ENCODE measurements around the gene GNAZ.
A peak's percentile ranks its signal among the peaks of the same experiment; 100 is the strongest.
"Not testable (repeated sequence)": the region's sequence is repeated elsewhere in the genome, so short reads cannot be mapped to it uniquely, and the experiment has no call there.

The GNAZ gene

DNA sequence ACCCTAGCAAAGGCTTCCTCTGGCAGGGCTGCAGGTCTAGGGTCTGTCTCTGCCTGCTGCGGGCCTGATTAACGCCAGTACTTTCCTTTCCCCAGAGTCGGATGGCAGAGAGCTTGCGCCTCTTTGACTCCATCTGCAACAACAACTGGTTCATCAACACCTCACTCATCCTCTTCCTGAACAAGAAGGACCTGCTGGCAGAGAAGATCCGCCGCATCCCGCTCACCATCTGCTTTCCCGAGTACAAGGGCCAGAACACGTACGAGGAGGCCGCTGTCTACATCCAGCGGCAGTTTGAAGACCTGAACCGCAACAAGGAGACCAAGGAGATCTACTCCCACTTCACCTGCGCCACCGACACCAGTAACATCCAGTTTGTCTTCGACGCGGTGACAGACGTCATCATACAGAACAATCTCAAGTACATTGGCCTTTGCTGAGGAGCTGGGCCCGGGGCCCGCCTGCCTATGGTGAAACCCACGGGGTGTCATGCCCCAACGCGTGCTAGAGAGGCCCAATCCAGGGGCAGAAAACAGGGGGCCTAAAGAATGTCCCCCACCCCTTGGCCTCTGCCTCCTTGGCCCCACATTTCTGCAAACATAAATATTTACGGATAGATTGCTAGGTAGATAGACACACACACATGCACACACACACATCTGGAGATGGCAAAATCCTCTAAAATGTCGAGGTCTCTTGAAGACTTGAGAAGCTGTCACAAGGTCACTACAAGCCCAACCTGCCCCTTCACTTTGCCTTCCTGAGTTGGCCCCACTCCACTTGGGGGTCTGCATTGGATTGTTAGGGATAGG, 52.9 kb downstream of the GNAZ start:
- no peak for FAIRE-seq

DNA sequence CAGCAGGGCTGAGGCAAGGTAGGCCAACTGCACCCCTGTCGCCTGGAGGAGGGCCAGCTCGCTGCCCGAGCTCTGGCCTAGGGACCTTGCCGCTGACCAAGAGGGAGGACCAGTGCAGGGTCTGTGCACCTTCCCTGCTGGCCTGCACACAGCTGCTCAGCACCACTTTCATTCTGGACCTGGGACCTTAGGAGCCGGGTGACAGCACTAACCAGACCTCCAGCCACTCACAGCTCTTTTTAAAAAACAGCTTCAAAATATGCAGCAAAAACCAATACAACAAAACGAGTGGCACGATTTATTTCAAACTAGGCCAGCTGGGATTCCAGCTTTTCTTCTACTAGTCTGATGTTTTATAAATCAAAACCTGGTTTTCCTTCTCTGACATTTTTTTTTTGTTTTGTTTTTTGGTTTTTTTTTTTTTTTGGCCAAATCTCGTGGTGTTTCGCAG, 53.5 kb downstream of the GNAZ start:
- no peak for FAIRE-seq

DNA sequence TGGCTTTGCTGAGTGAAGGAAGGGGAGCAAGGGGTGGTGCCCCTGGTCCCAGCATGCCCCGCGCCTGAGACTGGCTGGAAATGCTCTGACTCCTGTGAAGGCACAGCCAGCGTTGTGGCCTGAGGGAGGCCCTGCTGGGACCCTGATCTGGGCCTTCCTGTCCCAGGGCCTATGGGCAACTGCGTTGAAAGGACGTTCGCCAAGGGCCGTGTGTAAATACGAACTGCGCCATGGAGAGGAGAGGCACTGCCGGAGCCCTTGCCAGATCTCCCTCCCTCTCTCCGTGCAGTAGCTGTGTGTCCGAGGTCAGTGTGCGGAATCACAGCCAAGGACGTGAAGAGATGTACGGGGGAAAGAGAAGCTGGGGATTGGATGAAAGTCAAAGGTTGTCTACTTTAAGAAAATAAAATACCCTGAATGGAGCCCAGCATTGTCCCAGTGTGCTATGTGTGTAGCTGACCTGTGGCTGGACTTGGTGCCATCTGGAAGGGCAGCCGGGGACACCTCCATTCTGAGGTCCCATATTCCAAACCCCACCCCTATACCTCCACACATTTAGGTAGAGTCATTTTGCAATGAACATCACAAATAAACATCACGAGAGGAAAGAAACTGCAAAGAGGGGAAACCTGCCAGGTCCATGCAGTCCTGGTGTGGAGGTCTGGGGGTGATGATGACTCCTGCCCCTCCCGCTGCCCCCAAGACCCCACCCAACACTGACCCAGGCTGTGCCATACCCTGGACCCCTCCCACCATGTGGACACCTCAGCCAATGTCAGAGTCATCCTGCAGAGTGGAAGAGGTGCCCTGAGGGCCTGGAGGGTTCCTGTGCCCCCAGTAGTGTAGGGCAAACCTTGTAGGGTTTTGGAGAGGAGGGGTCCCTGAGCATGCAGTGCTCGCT, 54.5 kb downstream of the GNAZ start:
- no peak for FAIRE-seq

DNA sequence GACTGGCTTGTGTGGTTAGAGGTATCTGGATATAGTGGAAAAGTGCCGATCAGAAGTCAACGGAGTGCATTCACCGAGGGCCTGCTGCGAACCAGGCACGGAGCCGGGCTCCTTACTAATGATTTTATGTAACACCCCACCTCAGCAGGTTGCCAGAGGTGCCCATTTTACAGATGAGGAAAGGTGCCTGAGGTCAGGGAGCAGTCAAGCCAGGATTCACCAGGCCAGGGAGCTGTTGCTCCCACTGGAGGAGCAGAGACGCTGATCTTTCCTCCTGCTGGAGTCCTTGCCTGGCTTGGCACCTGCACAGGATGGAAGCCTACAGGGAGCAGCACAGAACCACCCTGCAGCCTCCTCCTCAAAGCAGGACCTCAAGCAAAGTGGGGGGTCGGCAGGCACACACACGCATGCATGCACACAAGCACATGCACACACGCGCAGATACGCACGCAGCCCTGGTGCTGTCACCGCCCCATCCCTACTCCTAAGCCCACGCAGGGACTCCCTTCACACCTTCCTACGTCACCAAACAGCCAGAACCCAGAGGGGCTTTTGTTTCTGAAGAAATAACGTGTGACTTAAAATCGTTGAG, 55.3 kb downstream of the GNAZ start:
- no peak for FAIRE-seq

DNA sequence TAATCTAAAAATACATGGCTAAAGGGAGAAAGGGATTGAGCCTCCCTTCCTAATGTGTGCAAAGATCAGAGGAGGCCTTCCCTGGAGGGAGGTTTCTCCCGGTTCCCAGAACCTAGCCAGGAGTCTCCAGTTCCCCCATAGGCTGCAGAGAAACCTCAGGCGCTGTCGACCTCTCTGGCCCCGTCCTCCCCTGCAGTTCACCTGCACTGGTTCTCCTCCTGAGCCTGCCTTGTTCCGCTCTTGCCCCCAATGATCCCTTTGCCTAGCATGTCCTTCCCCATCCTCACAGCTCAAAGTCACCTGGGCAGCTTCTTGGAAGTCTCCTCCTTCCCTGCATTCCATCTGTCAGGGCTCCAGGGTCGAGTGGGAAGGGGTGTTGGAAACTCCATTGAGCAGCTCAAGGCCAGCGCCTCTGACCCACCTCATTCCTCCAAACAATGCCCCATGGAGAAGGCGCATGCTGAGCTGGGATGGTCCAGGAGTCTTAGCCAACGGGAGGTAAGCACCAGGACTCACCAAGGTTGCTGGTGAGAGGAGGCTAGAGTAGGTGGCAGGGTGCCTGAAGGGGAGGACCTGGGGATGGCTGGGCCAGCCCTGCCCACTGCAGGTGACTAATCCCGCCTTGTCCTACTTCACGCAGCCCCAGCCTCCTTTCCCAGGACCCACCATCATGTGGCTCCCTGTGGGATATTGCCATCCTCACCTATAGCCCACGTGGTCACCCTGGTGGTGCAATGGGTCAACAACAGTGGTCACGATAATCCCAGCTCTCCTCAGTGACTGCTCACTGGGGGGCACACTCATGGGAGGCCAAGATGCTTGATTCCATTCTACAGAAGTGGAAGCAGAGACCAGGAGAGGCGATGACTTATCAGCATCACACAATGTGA, 56.1 kb downstream of the GNAZ start:
- no peak for FAIRE-seq

DNA sequence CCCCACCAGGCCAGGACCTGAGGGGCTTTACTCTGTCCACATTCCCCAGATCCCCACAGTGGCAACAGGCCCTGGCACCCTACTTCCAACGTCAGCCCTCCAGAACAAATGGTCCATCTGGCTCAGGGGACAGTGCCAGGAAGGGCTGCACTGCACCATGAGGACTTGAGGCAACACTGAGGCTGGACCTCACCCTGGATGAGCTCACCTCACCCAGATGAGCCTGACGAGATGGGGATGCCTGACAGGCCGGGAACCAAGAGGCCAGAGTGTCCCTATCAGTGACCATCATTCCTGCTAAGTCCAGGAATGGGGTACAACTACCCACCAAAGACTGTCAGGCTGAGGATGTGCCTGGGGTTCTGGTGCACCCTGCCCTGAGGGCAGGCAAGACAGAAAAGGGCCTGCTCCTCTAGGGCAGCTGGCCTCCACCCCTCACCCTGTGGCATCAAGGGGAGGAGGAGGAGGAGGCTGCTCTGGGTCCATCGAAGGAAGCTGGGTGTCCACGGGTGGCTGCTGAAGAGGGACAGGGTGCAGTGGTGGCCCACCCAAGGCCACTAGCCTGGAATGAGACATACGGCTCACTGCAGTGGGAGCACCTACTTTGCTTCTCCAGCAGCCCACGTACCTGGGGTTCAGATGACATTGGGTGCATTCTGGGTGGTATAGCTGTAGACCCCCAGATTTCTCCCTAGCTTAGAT, 56.9 kb downstream of the GNAZ start:
- FAIRE-seq: no peak

DNA sequence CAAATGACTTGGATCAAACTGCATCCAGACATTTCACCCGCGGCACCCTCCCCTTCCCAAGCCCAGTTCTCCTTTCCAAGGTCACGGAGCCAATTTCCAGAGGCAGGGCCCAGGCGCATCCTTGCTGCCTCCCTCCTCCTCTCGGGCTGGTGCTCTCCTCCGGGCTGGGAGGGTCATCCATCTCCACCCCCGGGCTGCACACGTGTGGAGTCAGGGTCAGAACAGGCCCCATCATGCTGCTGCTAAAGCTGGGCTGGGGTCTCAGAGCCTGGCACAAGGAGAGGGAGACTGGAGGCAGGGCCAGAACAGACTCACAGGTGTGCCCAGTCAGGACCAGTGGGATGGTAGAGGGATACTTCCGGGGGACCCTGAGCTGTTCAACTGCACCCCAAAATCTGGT, 57.5 kb downstream of the GNAZ start:
- no peak for FAIRE-seq

DNA sequence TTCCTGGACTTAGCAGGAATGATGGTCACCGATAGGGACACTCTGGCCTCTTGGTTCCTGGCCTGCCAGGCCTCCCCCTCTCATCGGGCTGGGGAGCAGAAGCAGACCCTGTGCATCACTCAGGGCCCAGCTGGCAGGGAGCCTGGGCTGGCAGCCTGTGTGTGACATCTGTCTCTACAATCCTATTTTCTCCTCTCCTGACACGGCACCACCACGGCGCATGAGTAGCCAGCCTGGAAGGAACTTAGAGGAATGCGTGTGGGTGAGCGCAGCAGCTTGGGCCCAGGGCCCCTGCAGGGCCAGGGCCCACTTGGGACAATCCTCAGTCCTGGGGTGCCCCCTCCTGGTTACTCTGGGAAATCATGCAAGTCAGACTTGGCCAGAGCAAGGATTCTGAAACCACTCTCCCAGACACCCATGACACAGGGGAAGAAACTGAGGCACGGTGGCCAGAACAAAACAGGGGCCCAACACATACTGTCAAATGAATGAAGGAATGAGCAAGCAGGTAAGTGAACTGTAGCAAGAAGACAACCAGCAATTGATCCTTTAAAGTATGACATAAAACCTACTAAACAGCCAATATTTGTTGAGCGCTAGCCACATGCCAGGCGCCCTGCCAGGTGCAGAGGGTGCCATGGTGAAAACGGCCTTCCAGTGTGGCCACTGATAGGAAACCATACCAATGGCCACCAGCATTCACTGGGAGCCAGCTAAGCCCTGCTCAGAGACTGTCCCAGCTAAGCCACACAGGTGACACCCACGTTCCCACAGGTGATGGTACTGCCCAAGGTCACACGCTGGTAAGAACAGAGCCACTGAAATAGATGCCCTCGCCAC, 58.2 kb downstream of the GNAZ start:
- FAIRE-seq: peak; percentile 55

DNA sequence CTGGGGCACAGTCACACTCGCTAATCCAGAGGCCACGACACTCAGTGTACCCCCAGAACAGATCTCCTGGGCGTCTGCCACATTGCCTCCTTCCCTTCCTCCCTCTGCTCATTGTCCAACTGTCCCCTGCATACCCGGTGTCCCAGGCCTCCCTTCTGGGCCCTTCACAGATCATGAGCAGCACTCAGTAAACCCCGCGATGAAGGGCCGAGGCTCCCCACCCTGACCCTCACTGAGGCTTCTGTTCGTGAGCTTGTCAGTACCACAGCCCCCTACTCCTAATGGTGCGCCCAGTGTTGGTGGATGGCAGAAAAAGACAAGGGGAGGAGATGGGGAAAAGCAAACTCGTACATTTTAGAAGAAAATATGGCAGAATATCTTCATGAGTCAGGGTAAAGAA, 58.8 kb downstream of the GNAZ start:
- FAIRE-seq: no peak

DNA sequence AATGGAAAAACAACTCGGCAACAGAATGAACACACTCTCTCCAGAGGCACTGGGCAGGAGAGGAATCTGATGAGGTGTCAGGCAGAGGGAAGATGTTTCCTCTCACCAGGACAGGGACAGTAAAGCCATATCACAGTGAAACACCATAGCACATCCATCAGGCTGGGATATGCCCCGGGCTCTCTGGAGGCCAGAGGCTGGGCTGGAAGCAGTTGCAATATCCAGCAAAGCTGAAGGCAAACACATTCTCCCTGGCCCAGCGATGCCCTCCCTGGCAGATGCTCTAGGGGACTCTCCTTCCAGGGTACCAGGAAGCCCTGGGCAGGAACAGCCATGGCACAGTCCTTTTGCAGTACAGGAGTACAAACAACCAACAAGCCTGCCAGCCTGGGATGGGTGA, 60.4 kb downstream of the GNAZ start:
- FAIRE-seq: no peak

DNA sequence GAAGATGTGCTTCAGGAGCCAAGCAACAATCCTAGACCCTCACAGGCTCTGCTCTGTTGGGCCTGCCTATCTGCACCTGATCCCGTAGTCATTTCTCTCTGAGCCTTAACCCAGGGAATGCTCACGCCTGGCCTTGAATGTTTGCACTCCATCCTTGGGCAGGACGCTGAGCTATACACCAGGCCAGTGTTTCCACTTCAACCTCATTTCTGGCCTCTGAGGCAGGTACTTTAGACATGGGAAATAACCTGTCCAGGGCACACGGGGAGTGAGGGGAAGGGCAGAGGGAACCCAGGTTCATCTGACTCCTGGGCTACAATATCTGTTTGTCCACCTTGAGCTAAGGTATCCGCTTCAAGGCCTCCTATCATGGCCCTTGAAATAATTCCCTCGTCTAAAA, 61.6 kb downstream of the GNAZ start:
- no peak for FAIRE-seq

DNA sequence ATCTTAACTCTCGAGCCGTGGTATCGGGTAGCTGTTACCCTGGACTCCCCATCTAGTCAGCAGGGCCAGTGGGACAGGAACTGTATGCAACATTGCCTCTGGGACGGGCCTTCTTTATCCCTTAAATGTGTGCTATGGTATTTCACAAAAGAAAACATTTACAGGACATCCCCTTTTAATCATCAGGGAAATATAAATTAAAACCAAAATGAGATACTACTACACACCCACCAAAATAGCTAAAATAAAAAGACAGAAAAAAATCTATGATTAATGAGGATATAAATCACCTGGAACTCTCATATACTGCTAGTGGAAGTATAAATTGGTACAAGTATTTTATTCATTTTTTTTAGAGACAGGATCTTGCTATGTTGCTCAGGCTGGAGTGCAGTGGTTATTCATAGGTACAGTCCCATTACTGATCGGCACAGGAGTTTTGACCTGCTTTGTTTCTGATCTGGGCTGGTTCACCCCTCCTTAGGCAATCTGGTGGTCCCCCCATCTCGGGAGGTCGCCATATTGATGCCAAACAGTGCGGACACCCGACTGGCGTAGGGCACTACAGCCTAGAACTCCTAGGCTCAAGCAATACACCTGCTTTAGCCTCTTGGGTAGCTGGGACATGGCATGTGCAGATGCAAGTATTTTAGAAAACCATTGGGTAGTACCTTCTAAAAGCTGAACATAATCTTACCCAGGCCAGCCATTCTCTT, 62.2 kb downstream of the GNAZ start:
- FAIRE-seq: no peak

DNA sequence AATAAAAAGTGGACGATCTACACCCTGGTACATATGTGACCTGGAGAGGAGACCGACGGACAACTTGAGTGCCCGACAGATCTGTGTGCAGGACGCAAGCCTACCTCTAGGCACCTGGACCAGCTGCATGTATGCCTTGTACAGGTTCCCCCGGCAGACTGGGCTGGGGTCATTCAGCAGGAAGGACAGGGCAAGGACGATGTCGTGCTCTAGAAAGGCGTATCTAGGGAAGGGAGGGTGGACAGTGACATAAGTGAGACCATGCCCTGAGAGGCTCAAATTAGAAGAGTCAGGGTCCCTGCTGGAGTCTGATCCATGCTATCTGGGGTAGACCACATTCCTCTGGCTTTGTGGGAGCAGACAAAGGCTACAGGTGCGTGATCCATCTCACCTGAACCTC, 63.6 kb downstream of the GNAZ start:
- no peak for FAIRE-seq

DNA sequence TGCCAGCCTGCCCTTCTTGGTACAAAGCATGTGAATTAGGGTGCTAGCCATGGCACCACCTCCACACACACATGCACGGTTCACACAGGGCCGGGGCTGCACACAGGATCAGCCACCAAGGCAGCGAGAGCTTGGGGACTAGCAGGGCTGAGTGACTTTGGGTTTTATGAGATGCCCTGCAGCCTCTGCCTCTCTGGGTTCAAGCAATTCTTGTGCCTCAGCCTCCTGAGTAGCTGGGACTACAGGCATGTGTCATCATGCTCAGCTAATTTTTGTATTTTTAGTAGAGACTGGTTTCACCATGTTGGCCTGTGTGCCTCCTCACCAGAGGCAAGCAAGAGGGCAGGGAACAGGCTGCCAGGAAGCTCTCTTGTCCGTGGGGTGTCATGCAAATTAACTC, 66.7 kb downstream of the GNAZ start:
- FAIRE-seq: not testable (repeated sequence)

DNA sequence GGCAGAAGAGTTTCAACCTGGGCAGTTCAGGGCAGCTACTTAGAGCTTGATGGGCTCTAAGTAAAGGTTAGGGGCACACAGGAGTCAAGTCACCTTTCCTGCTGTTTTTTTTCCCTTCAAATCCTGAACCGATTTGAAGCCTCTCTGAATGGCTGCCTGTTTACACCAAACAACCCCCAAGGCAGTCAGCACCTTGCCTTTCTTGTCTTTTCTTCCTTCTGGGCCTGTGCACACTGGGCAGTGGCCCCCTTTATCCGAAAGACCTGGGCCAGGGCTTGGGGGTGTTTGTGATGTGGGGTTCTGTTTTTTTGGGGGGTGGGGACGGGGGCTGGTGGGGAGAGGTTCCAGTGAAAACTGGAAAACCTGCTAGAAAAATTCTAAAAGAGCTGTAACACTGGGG, 67.1 kb downstream of the GNAZ start:
- no peak for FAIRE-seq

DNA sequence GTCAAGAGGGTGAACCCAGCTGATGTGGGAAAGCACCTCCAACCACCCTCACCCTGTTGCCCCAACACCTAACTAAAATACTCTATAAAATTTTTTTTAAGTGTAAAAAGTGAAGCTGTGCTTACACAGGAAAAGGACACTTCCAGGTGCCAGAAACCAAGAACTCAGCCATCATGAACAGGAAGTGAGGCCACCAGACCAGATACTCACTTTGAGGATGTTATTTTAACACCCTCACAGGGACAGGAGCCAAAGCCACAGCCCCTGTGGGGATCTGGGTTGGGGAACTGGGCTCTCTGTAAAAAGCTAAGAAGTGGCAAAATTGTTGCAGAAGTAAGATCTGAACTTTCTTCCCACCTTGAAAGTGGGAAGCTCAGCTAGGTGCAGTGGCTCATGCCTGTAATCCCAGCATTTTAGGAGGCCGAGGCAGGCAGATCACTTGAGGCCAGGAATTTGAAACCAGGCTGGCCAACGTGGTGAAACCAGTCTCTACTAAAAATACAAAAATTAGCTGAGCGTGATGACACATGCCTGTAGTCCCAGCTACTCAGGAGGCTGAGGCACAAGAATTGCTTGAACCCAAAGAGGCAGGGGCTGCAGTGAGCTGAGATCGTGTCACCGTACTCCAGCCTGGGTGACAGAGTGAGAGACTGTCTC, 67.7 kb downstream of the GNAZ start:
- no peak for FAIRE-seq

DNA sequence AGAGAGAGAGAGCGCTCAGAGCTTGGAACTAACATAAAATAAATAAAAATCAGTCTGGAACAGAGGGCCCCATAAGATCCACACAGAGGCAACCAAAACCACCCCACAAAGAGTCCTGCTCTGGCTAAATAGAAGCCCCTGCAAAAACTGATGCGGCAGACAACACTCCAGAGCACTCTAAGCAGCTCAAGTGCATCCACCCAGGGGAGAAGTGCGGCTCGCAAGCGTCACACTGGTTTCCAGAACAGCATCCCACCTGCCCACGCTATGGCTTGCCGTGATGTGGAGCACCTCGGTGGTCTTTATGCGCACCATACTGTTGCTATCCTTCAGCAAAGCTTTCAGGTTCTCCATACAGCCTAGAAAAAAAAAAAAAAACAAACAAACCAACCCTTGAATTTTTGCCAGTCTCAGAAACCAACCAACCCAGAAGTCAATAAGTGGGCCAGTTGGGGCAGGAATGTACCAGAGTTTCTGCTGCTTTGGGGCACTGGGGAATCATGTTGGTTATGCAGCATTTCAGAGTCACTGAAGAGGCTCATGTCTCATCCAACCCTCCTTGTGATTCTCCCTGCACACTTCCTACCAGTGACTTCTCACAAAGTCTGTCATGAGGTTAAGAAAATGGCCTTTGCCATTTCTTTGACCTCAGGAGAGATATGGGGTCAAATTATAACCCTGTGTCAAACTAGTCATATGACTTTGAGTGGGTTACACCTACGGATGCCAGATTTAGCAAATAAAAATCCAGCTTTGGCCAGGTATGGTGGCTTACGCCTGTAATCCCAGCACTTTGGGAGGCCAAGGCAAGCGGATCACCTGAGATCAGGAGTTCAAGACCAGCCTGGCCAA, 68.5 kb downstream of the GNAZ start:
- no peak for FAIRE-seq

DNA sequence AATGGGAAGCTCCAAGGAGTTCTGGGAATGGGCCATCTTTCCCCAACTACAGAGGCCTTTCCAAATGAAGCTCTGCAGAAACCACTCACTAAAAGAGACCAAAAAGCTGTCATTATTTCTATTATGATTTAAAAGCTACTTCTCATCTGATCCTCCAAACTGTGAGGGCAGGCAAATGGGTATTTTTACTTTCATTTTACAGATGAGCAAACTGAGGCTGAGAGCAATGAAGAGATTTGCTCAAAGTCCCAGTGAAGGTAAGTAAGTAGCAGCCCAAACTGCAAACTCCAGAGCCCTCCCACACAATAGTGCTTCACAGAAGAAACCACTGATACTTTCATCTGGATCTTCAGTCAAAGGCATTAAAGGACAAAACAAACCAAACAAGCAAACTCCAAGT, 70.1 kb downstream of the GNAZ start:
- no peak for FAIRE-seq
